Neuron (in vitro differentiated cells): ENCODE data around the gene ERCC6L2.

Experiments used
- H2AFZ ChIP-seq: one replicate; pipeline ENCODE4 v1.6.1; 2013; ENCODE audit warnings: low read depth, mild to moderate bottlenecking, inconsistent platforms, low read length, moderate library complexity
- H3K27me3 ChIP-seq: one replicate; pipeline ENCODE4 v1.6.1; 2013; ENCODE audit warnings: low read length; ENCODE audit not compliant: insufficient read depth
- H3K36me3 ChIP-seq: one replicate; pipeline ENCODE4 v1.6.1; 2013; ENCODE audit warnings: low read length; ENCODE audit not compliant: insufficient read depth
- H3K4me1 ChIP-seq: one replicate; pipeline ENCODE4 v1.6.1; 2013; ENCODE audit warnings: low read length; ENCODE audit not compliant: insufficient read depth
- H3K4me3 ChIP-seq: 2 replicates; pipeline ENCODE4 v1.5.1; 2013; ENCODE audit warnings: mild to moderate bottlenecking, low read length, moderate library complexity
- H3K9me3 ChIP-seq: one replicate; pipeline ENCODE4 v1.6.1; 2013; ENCODE audit warnings: low read length

The ERCC6L2 gene

DNA sequence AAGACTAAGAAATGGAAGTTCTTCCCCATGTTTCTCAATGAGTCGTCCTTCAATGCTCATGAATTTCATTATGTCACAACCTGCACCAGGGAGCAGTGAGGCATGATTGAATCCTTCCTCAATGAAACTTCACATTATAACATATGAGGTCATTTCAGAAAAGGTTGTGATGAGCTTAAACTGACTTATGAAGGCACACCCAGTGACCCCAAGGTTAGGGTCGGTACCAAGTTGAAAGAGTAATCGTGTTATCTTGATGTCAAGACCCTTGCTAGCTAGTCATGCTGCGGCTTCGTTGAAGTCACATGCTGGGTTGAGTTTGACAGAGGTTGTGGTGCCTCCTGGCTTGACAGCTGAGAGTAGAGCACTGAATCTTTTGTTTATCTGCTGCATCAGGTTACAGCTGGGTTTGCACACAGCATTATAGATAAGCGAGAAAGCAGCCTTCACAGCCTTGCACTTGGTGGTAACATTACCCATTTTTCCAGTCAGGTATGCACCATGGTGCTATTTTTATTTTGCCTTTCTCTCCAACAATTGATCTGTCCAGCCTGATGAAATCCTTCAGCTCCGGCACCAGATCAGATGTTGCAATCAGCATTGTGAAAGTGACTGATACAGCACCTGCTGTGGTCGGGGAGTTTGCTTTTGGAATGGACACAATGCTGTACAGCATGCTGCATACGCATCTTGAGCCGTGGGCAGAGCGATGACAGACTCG lies 133.2 kb downstream of the ERCC6L2 start:
- Histone ChIP-seq H3K4me3 (no peak overlapping the region), H3K9me3 (peaks cover 8% of the 10 kb centered on the region), H3K27me3 (no peaks in the 10 kb centered on the region), H3K4me1 (no peaks in the 10 kb centered on the region), H2AFZ (no peak overlapping the region), H3K36me3 (peaks cover 44% of the 10 kb centered on the region)

DNA sequence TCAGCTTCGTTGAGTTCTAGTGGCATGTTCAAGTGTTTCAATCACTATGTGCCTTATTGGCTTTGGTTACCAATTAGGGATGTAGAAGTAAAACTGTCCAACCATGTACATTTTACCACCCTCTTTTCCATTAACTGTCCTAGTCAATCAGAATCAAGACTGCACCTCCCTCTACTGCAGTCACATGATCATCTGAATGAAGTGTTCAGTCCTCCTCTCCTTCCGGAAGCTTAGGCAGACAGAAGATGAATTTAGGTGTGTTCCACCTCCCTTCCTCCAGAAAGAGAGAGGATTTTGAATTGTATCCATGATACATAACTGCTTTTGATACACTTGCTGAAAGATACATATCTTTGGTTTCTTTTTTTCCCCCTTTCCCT lies 133.7 kb downstream of the ERCC6L2 start:
- H3K4me3 ChIP-seq = no peak overlapping the region
- no peak overlapping the region for H2AFZ ChIP-seq
- H3K36me3 ChIP-seq = peaks cover 48% of the 10 kb centered on the region
- H3K4me1 ChIP-seq = no peaks in the 10 kb centered on the region
- H3K9me3 ChIP-seq = peaks cover 8% of the 10 kb centered on the region
- no peaks in the 10 kb centered on the region for H3K27me3 ChIP-seq

DNA sequence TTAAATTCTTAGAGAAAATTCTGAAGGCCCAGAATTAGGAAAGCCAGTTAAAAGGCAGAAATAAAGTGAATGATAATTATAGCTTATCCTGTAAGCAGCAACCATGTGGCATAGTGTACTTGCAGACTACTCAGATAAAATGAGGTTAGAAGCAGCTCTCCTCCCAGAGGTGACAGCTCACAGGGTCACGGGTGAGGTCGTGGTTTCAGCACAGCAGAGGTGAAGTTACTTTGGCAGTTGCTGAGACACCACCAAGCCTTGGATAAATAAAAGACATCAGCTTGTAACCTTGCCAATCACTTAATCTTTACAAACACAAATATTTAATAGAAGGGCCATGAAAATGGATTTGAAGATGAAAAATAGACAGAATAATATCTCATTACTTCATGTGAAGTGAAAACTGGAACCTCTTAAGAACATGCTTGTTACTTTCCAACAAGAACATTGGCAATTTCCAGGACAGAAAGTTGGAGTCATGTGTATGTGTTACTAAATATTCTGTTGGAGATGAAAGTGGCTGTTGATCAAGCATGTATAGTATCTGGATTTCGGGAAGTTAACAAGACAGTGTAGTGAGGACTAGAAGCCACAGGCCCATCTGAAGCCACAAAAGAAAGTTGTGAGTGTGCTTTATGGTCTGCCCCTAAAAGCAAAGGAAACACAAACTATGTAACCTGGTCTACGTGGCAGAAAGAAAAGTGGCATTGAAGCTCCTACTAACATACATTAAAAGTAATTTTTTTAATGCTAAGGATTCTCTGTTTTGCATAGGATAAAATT lies 134.4 kb downstream of the ERCC6L2 start:
- Histone ChIP-seq H2AFZ (no peak overlapping the region), H3K36me3 (peaks cover 52% of the 10 kb centered on the region), H3K4me3 (no peak overlapping the region), H3K4me1 (no peaks in the 10 kb centered on the region), H3K9me3 (peaks cover 8% of the 10 kb centered on the region), H3K27me3 (no peaks in the 10 kb centered on the region)

DNA sequence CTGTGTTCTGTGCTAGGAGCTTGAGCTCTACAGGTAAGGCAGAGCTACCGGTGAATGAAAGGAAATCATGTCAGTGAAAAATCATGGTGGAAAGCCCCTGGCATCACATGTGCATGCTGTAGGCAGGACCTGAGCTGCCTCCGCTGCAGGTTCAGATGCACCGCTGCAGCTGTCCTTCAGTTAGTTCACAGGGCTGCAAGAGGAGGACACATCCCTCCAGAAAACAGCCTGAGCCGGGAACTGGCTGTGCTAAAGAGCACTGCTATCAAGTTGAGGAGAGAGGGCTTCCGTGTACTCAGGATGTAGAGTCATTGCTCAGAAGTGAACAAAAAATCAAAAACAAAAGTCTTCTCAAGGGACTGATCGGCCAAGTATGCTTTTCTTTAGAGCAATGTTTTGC lies 138.6 kb downstream of the ERCC6L2 start:
- H3K9me3 ChIP-seq = peaks cover 6% of the 10 kb centered on the region
- H3K4me3 ChIP-seq = no peak overlapping the region
- H2AFZ ChIP-seq = no peak overlapping the region

DNA sequence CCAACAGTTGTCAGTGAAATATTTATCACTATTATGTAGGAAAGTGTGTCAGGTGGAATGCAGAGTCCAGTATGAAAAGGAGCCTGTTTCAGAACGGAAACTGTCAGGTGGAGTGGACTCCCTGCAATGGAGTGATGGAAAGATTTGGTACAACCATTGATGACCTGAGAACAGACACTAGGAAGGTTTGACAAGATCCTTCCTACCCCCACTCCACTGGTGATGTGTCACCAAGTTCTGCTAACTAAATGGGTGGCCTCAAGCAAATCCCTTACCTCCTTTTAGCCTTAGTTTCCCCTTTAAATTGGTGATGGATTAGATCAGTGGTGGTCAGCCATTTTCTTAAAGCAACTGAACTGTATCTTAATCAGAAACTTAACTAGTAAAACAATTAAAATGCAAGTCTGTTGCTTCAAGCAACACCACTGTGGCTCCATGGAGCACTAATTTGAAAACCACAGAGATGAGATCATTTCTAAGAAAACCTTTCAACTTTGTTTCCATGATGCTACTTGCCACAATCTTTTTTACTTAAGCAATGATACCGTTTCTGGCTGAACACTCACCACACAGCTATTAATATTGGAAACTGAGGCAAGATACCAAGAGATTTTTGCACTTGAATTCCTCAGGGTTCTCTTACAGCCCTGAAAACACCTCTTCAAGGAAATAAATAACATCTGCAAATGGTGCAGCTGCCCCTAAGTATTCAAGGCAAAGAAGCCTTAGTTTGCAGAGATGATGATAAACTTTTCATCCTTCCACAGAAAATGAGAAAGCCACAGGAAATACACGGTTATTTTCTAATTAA lies 140.6 kb downstream of the ERCC6L2 start:
- Histone ChIP-seq H3K9me3 (peaks cover under 1% of the 10 kb centered on the region), H2AFZ (no peak overlapping the region), H3K36me3 (peaks cover 26% of the 10 kb centered on the region), H3K4me3 (no peak overlapping the region), H3K27me3 (no peaks in the 10 kb centered on the region), H3K4me1 (no peaks in the 10 kb centered on the region)

More for the DNA sequence above, 138.6 kb downstream of the ERCC6L2 start:
- H3K27me3 ChIP-seq = no peaks in the 10 kb centered on the region
- H3K36me3 ChIP-seq = peaks cover 36% of the 10 kb centered on the region
- no peaks in the 10 kb centered on the region for H3K4me1 ChIP-seq
